ENCODE measurements around the gene TNIP1.

GRCh38 chr5:151093476-151093889 lies 12.6 kb upstream of the TNIP1 start:
- no peak for TF ChIP-seq KDM1A (IDR thresholded peaks at IDR 0.05; ENCODE audit: low read depth)
- TF ChIP-seq CTCF (IDR thresholded peaks at IDR 0.05), result no peak
- TF ChIP-seq EP300 (IDR thresholded peaks at IDR 0.05), result peak; percentile 18 to 64; a peak in 2 of 5 replicates
- no peak for TF ChIP-seq POLR2A (IDR thresholded peaks at IDR 0.05; ENCODE audit: low read length)
- no peak for TF ChIP-seq ZSCAN20 (CRISPR knock-in tag; IDR thresholded peaks at IDR 0.05)
- no peak for TF ChIP-seq CHD4 (IDR thresholded peaks at IDR 0.05; ENCODE audit: borderline replicate concordance)
- TF ChIP-seq JUN (IDR thresholded peaks at IDR 0.05), result peak in 1 of 2 experiments; percentile 38; a peak in 1 of 5 replicates
- no peak for TF ChIP-seq MAFK (IDR thresholded peaks at IDR 0.05; ENCODE audit: partially characterized antibody)
- 0 out of 2 replicates have a peak, but pooled peaks have one; percentile 7 for TF ChIP-seq FOSL2 (IDR thresholded peaks at IDR 0.05)
- peak; percentile 57; the same call in 1 of the 2 replicates for TF ChIP-seq FOSL2 (CRISPR knock-in tag; IDR thresholded peaks at IDR 0.05)
- no peak for TF ChIP-seq PHF8 (IDR thresholded peaks at IDR 0.05; ENCODE audit: borderline replicate concordance, low read depth)

Measured in A549 (cell line).